T-cell (primary cell): ENCODE measurements around the gene CCDC117. TPM values are rescaled to one million over a fixed set of nuclear protein-coding genes. Genes with fewer than 3 reads are reported as not detected.
"Not testable (repeated sequence)": the region's sequence is repeated elsewhere in the genome, so short reads cannot be mapped to it uniquely, and the experiment has no call there.

ENCODE experiments used
- ATAC-seq, 4 experiments: fragments of 200-7000 bp in 3 of 4; fragments of 150-1000 bp in 1 of 4; cut with Tn5 transposase; replicated peaks in 1 of 4; 1 replicate in 3 of 4; 2 replicates in 1 of 4; pipeline ENCODE4 v1.10.0; 2021; ENCODE audit warnings: moderate library complexity in 3 of 4, mild to moderate bottlenecking in 2 of 4, moderate number of reproducible peaks in 1 of 4
- CTCF ChIA-PET, 2 donors: fragments of 300-600 bp; sonication (Branson Sonifier 250); formaldehyde crosslinking; loops; one replicate each; lab custom pipeline; 2022; ENCODE audit warnings: antibody characterized with exemption in 2 of 2; lab: Charles Lee
- POLR2A ChIA-PET, 2 donors: fragments of 300-600 bp; sonication (Branson Sonifier 250); formaldehyde crosslinking; loops; one replicate each; lab custom pipeline; 2022; ENCODE audit warnings: antibody characterized with exemption in 2 of 2; lab: Charles Lee
- DNase-seq, 35 experiments: peaks; one replicate each; pipeline versions ENCODE4 v3.0.0 to v3.0.0-alpha.2; 2013 to 2023
- H3K27ac ChIP-seq: one replicate; pipeline ENCODE4 v1.5.1; 2013; ENCODE audit warnings: low read length
- H3K27me3 ChIP-seq, 2 experiments: replicated peaks in 1 of 2; 1 replicate in 1 of 2; 2 replicates in 1 of 2; pipeline versions ENCODE4 v1.6.1 to v1.7.0; 2013; ENCODE audit warnings: low read length in 1 of 2, mixed read lengths in 1 of 2; ENCODE audit not compliant: control insufficient read depth in 2 of 2, insufficient read depth in 2 of 2; ENCODE audit errors: extremely low read depth in 1 of 2
- H3K36me3 ChIP-seq, 2 donors: 1 replicate in 1 of 2; 2 replicates in 1 of 2; pipeline versions ENCODE4 v1.6.1 to v1.7.0; 2013; ENCODE audit warnings: low read length in 1 of 2; ENCODE audit not compliant: control insufficient read depth in 2 of 2, insufficient read depth in 1 of 2; ENCODE audit errors: extremely low read depth in 1 of 2
- H3K4me1 ChIP-seq, 2 experiments: 1 replicate in 1 of 2; 2 replicates in 1 of 2; pipeline versions ENCODE4 v1.6.1 to v1.7.0; 2013; ENCODE audit warnings: low read length in 2 of 2, mixed read lengths in 1 of 2; ENCODE audit not compliant: insufficient read depth in 2 of 2, control insufficient read depth in 1 of 2; ENCODE audit errors: extremely low read depth in 1 of 2
- H3K4me3 ChIP-seq, 2 donors: 1 replicate in 1 of 2; 2 replicates in 1 of 2; pipeline versions ENCODE4 v1.5.1 to v1.7.0; 2013; ENCODE audit warnings: mild to moderate bottlenecking in 2 of 2, low read length in 1 of 2, moderate library complexity in 1 of 2; ENCODE audit not compliant: control insufficient read depth in 1 of 2; ENCODE audit errors: extremely low read depth in 1 of 2
- H3K9me3 ChIP-seq: 2 replicates; pipeline ENCODE4 v1.7.0; 2013
- H3K27ac Mint-ChIP-seq, 2 donors: one replicate each; pipeline ENCODE4 v1.8.0; 2020 to 2021; ENCODE audit warnings: mild to moderate bottlenecking in 2 of 2, mixed read lengths in 2 of 2
- H3K27me3 Mint-ChIP-seq, 2 donors: one replicate each; pipeline ENCODE4 v1.8.0; 2021 to 2022; ENCODE audit warnings: mixed read lengths in 2 of 2
- H3K36me3 Mint-ChIP-seq: one replicate; pipeline ENCODE4 v1.8.0; 2021; ENCODE audit warnings: mixed read lengths
- H3K4me1 Mint-ChIP-seq, 3 donors: one replicate each; pipeline ENCODE4 v1.8.0; 2020 to 2022; ENCODE audit warnings: mixed read lengths in 3 of 3, mild to moderate bottlenecking in 1 of 3
- H3K4me3 Mint-ChIP-seq, 3 donors: one replicate each; pipeline ENCODE4 v1.8.0; 2020 to 2022; ENCODE audit warnings: mild to moderate bottlenecking in 3 of 3, mixed read lengths in 3 of 3, moderate library complexity in 3 of 3
- H3K9me3 Mint-ChIP-seq, 3 donors: one replicate each; pipeline ENCODE4 v1.8.0; 2020 to 2022; ENCODE audit warnings: mixed read lengths in 3 of 3
- WGBS: methylation state at CpG from one replicate; pipeline ENCODE4 v1.1.5; 2013; ENCODE audit warnings: missing lambda C conversion rate; ENCODE audit not compliant: insufficient coverage; 5-methylcytosine and 5-hydroxymethylcytosine counted together
- total RNA-seq, 35 experiments: library from RNA in 6 of 35; stranded (reverse) in 6 of 35; fragments of 120-200 nt in 1 of 35; gene quantifications; one replicate each; pipeline versions ENCODE4 v1.2.1 to v1.2.4 and lab custom pipeline; 2013 to 2026

The CCDC117 gene
- total RNA-seq, 5 donors from 2014 or later (not counting 1 experiment from before 2014, with no cell fraction given), result 14.4 to 22.7 (median 17.4) TPM

GRCh38 chr22:28762000-28762399 is 10.5 kb upstream of the CCDC117 start:
- H3K27me3 ChIP-seq, H3K4me1 Mint-ChIP-seq, H3K4me3 ChIP-seq, H3K36me3 Mint-ChIP-seq, H3K27me3 Mint-ChIP-seq, H3K9me3 ChIP-seq, H3K4me3 Mint-ChIP-seq, CTCF ChIA-PET, ATAC-seq, POLR2A ChIA-PET, H3K4me1 ChIP-seq, H3K36me3 ChIP-seq, H3K9me3 Mint-ChIP-seq, H3K27ac ChIP-seq, H3K27ac Mint-ChIP-seq, DNase-seq: not testable (repeated sequence)
- WGBS, result 84% methylated on average over 4 of the region's 4 CpGs

- Histone ChIP-seq H3K36me3 (no peaks in the 10 kb centered on the region), H3K27me3 (no peaks in the 10 kb centered on the region), H3K27ac (no peak overlapping the region), H3K9me3 (no peaks in the 10 kb centered on the region), H3K4me3 (no peak overlapping the region), H3K4me1 (no peaks in the 10 kb centered on the region)
- H3K27me3 Mint-ChIP-seq, result no peaks in the 10 kb centered on the region
- H3K4me3 Mint-ChIP-seq, result no peak overlapping the region
- CTCF ChIA-PET, result no interaction called here
- DNase-seq (no peak), ATAC-seq (no peak)
- POLR2A ChIA-PET, result interaction anchor here in 1 of 2 donors (0.5 to 0.6 kb wide), 2 partner anchors 77 to 787 kb away, joined by 3 to 8 read pairs; partner anchors contain the start of gene THOC5
- no peaks in the 10 kb centered on the region for H3K4me1 Mint-ChIP-seq
- no peak overlapping the region for H3K27ac Mint-ChIP-seq
- H3K36me3 Mint-ChIP-seq, result no peaks in the 10 kb centered on the region
- H3K9me3 Mint-ChIP-seq, result peaks cover 0 to 3% (median 0%) of the 10 kb centered on the region in 3 donors
- no CpG with 5 or more reads among the region's 3 CpGs for WGBS
These were observed 5.9 kb upstream of the CCDC117 start for GRCh38 chr22:28766628-28767027.

GRCh38 chr22:28768701-28769393 is 3.6 kb upstream of the CCDC117 start:
- H3K4me1 Mint-ChIP-seq, result peaks cover 7 to 10% (median 10%) of the 10 kb centered on the region in 3 donors
- peaks cover 6% of the 10 kb centered on the region for H3K36me3 Mint-ChIP-seq
- no peaks in the 10 kb centered on the region for H3K27me3 Mint-ChIP-seq
- no peaks in the 10 kb centered on the region for H3K9me3 ChIP-seq
- H3K36me3 ChIP-seq, result no peaks in the 10 kb centered on the region
- H3K4me3 Mint-ChIP-seq, result no peak overlapping the region
- ChIA-PET CTCF (no interaction called here), POLR2A (interaction anchor here in 1 of 2 donors (0.6 kb wide), 1 partner anchor 20 kb away, joined by 4 read pairs; no protein-coding TSS in a partner anchor)
- no peaks in the 10 kb centered on the region for H3K27me3 ChIP-seq
- 92% methylated on average over 5 of the region's 6 CpGs for WGBS
- no peak overlapping the region for H3K27ac ChIP-seq
- DNase-seq, result no peak
- H3K9me3 Mint-ChIP-seq, result peaks cover 0 to 3% (median 0%) of the 10 kb centered on the region in 3 donors
- H3K27ac Mint-ChIP-seq, result no peak overlapping the region
- no peak overlapping the region for H3K4me3 ChIP-seq
- ATAC-seq, result no peak
- H3K4me1 ChIP-seq, result peaks cover 2 to 12% of the 10 kb centered on the region in 2 experiments

- WGBS, result 97% methylated on average over 13 of the region's 14 CpGs
- Mint-ChIP-seq H3K27me3 (no peaks in the 10 kb centered on the region), H3K27ac (no peak overlapping the region), H3K4me3 (no peak overlapping the region), H3K36me3 (peaks cover 8% of the 10 kb centered on the region), H3K4me1 (peaks cover 11 to 13% (median 13%) of the 10 kb centered on the region in 3 donors), H3K9me3 (peaks cover 0 to 3% (median 0%) of the 10 kb centered on the region in 3 donors)
- H3K27me3 ChIP-seq, result no peaks in the 10 kb centered on the region
- no peaks in the 10 kb centered on the region for H3K9me3 ChIP-seq
- H3K27ac ChIP-seq, result no peak overlapping the region
- H3K4me1 ChIP-seq, result peaks cover 4 to 19% of the 10 kb centered on the region in 2 experiments
- DNase-seq (no peak), ATAC-seq (no peak)
- POLR2A ChIA-PET, result no interaction called here
- CTCF ChIA-PET, result no interaction called here
- peaks cover 0 to 4% of the 10 kb centered on the region in 2 donors for H3K36me3 ChIP-seq
- H3K4me3 ChIP-seq, result no peak overlapping the region
These were observed 3.0 kb upstream of the CCDC117 start for GRCh38 chr22:28769394-28770085.

GRCh38 chr22:28771195-28771791 is 1.2 kb upstream of the CCDC117 start:
- WGBS, result 78% methylated on average over 1 of the region's 5 CpGs
- H3K27me3 ChIP-seq, result no peaks in the 10 kb centered on the region
- peaks cover 7 to 31% of the 10 kb centered on the region in 2 experiments for H3K4me1 ChIP-seq
- no peak overlapping the region for H3K4me3 ChIP-seq
- H3K36me3 Mint-ChIP-seq, result peaks cover 13% of the 10 kb centered on the region
- peaks cover 29% of the 10 kb centered on the region in 3 donors for H3K4me1 Mint-ChIP-seq
- H3K27ac Mint-ChIP-seq, result no peak overlapping the region
- no peak overlapping the region for H3K4me3 Mint-ChIP-seq
- peaks cover 0 to 3% (median 0%) of the 10 kb centered on the region in 3 donors for H3K9me3 Mint-ChIP-seq
- no peak overlapping the region for H3K27ac ChIP-seq
- POLR2A ChIA-PET, result no interaction called here
- H3K36me3 ChIP-seq, result peaks cover 4 to 17% of the 10 kb centered on the region in 2 donors
- CTCF ChIA-PET, result no interaction called here
- H3K27me3 Mint-ChIP-seq, result no peaks in the 10 kb centered on the region
- no peaks in the 10 kb centered on the region for H3K9me3 ChIP-seq
- no peak for DNase-seq
- no peak for ATAC-seq

- no peaks in the 10 kb centered on the region for H3K27me3 ChIP-seq
- H3K4me1 Mint-ChIP-seq, result peaks cover 38 to 41% (median 40%) of the 10 kb centered on the region in 3 donors
- POLR2A ChIA-PET, result no interaction called here
- H3K9me3 Mint-ChIP-seq, result peaks cover 0 to 3% (median 0%) of the 10 kb centered on the region in 3 donors
- H3K36me3 ChIP-seq, result peaks cover 4 to 22% of the 10 kb centered on the region in 2 donors
- DNase-seq, result no peak
- no peaks in the 10 kb centered on the region for H3K9me3 ChIP-seq
- H3K4me1 ChIP-seq, result peaks cover 7 to 41% of the 10 kb centered on the region in 2 experiments
- ATAC-seq, result no peak
- peak overlapping the region; percentile 64 to 70 for H3K4me3 ChIP-seq
- CTCF ChIA-PET, result interaction anchor here in 1 of 2 donors (0.5 to 1.1 kb wide), 5 partner anchors 7 to 64 kb away, joined by 3 read pairs; no protein-coding TSS in a partner anchor
- peak overlapping the region; percentile 97 to 98 (median 97) for H3K4me3 Mint-ChIP-seq
- peaks cover 13% of the 10 kb centered on the region for H3K36me3 Mint-ChIP-seq
- peak overlapping the region; percentile 90 to 94 for H3K27ac Mint-ChIP-seq
- H3K27me3 Mint-ChIP-seq, result no peaks in the 10 kb centered on the region
- peak overlapping the region; percentile 31 for H3K27ac ChIP-seq
- 0% methylated on average over 2 of the region's 10 CpGs for WGBS
These were observed 969 bp downstream of the CCDC117 start for GRCh38 chr22:28773461-28773867.
